Kidney epithelial cell (primary cell): ENCODE results near the gene EPHX1. TPM values are rescaled to one million over a fixed set of nuclear protein-coding genes. Genes with fewer than 3 reads are reported as not detected.

Experiments used
- DNase-seq: peaks from one replicate; pipeline ENCODE4 v3.0.0-alpha.2; 2010; ENCODE audit warnings: low read depth
- H3K27me3 ChIP-seq: 2 replicates; pipeline ENCODE4 v1.6.0; 2011; ENCODE audit warnings: low read length; ENCODE audit not compliant: control insufficient read depth, insufficient read depth
- H3K36me3 ChIP-seq: 2 replicates; pipeline ENCODE4 v1.5.1; 2011; ENCODE audit warnings: low read length; ENCODE audit not compliant: control insufficient read depth, insufficient read depth
- H3K4me3 ChIP-seq: 2 replicates; pipeline ENCODE4 v1.5.1; 2011; ENCODE audit warnings: low read depth, mild to moderate bottlenecking, control low read depth, low read length
- CTCF ChIP-seq: IDR thresholded peaks from 2 replicates; pipeline ENCODE4 v1.5.1; 2011; ENCODE audit warnings: mild to moderate bottlenecking, moderate library complexity, low read length, control low read depth, inconsistent platforms; ENCODE audit not compliant: insufficient read depth, poor library complexity, severe bottlenecking
- total RNA-seq: library from RNA; depleted of rRNA; stranded (reverse); fragments of >200 nt; gene quantifications from 2 replicates; pipeline ENCODE4 v1.2.3, GENCODE V29; 2015

The EPHX1 gene
- total RNA-seq, 1 donor from 2014 or later: 23.6 TPM

GRCh38 chr1:225820522-225821120 is 10.7 kb downstream of the EPHX1 start:
- TF ChIP-seq CTCF: no peak
- Histone ChIP-seq H3K36me3 (no peaks in the 10 kb centered on the region), H3K4me3 (no peak overlapping the region), H3K27me3 (no peaks in the 10 kb centered on the region)
- no peak for DNase-seq

- no peak for DNase-seq
- Histone ChIP-seq H3K36me3 (no peaks in the 10 kb centered on the region), H3K27me3 (no peaks in the 10 kb centered on the region), H3K4me3 (no peak overlapping the region)
- TF ChIP-seq CTCF: no peak
Measured at GRCh38 chr1:225822655-225823403, 12.9 kb downstream of the EPHX1 start.

- H3K4me3 ChIP-seq: no peak overlapping the region
- no peaks in the 10 kb centered on the region for H3K36me3 ChIP-seq
- DNase-seq: no peak
- TF ChIP-seq CTCF: no peak
- H3K27me3 ChIP-seq: no peaks in the 10 kb centered on the region
Measured at GRCh38 chr1:225823811-225824261, 13.9 kb downstream of the EPHX1 start.

GRCh38 chr1:225824533-225824941 is 14.6 kb downstream of the EPHX1 start:
- H3K4me3 ChIP-seq: no peak overlapping the region
- TF ChIP-seq CTCF: no peak
- H3K36me3 ChIP-seq: no peaks in the 10 kb centered on the region
- H3K27me3 ChIP-seq: no peaks in the 10 kb centered on the region
- DNase-seq: no peak

- Histone ChIP-seq H3K27me3 (no peaks in the 10 kb centered on the region), H3K36me3 (peaks cover under 1% of the 10 kb centered on the region), H3K4me3 (no peak overlapping the region)
- no peak for TF ChIP-seq CTCF
- no peak for DNase-seq
Measured at GRCh38 chr1:225825078-225825477, 15.2 kb downstream of the EPHX1 start.
